HEK293T (cell line): ENCODE results near the gene DMXL1.

Experiments used
- CTCF ChIA-PET: fragments of 350-600 bp; formaldehyde crosslinking; extraction: SDS; loops from one replicate; lab custom pipeline; 2021; ENCODE audit warnings: antibody characterized with exemption, inconsistent platforms; lab: Yijun Ruan, JAX
- POLR2A ChIA-PET: fragments of 350-600 bp; formaldehyde crosslinking; extraction: SDS; loops from one replicate; lab custom pipeline; 2020; ENCODE audit warnings: antibody characterized with exemption, inconsistent platforms; lab: Yijun Ruan, JAX
- DNase-seq: peaks from one replicate; pipeline ENCODE4 v3.0.0; 2012; ENCODE audit warnings: mixed read lengths; ENCODE audit errors: extremely low spot score
- ARNT ChIP-seq: fragments of 450-650 bp; IDR thresholded peaks from 2 replicates; pipeline ENCODE4 v1.6.1; 2017; ENCODE audit warnings: mild to moderate bottlenecking
- BHLHE40 ChIP-seq: fragments of 450-650 bp; IDR thresholded peaks from 2 replicates; pipeline ENCODE4 v1.6.1; 2016; ENCODE audit warnings: mild to moderate bottlenecking, moderate library complexity, borderline replicate concordance
- CTBP1 ChIP-seq: fragments of 450-650 bp; IDR thresholded peaks from 2 replicates; pipeline ENCODE4 v1.6.1; 2016; ENCODE audit warnings: borderline replicate concordance
- ELF4 ChIP-seq: fragments of 450-650 bp; IDR thresholded peaks from 2 replicates; pipeline ENCODE4 v1.6.1; 2017; ENCODE audit warnings: antibody characterized with exemption
- FOXA1 ChIP-seq: fragments of 450-650 bp; IDR thresholded peaks from 2 replicates; pipeline ENCODE4 v1.6.1; 2016; ENCODE audit warnings: mild to moderate bottlenecking
- FOXK2 ChIP-seq: fragments of 450-650 bp; IDR thresholded peaks from 2 replicates; pipeline ENCODE4 v1.6.1; 2016; ENCODE audit warnings: mild to moderate bottlenecking
- FOXM1 ChIP-seq: fragments of 450-650 bp; IDR thresholded peaks from 2 replicates; pipeline ENCODE4 v1.6.1; 2017; ENCODE audit warnings: mild to moderate bottlenecking, borderline replicate concordance
- HDGF ChIP-seq: fragments of 450-650 bp; IDR thresholded peaks from 2 replicates; pipeline ENCODE4 v1.6.1; 2017; ENCODE audit warnings: antibody characterized with exemption, borderline replicate concordance
- L3MBTL2 ChIP-seq: fragments of 450-650 bp; conservative IDR thresholded peaks from 2 replicates; pipeline ENCODE4 v1.6.1; 2016; ENCODE audit warnings: mild to moderate bottlenecking
- LEF1 ChIP-seq: fragments of 450-650 bp; IDR thresholded peaks from 2 replicates; pipeline ENCODE4 v1.6.1; 2017; ENCODE audit warnings: mild to moderate bottlenecking, borderline replicate concordance
- NFRKB ChIP-seq: fragments of 450-650 bp; IDR thresholded peaks from 2 replicates; pipeline ENCODE4 v1.6.1; 2016; ENCODE audit warnings: mild to moderate bottlenecking, moderate library complexity
- SP1 ChIP-seq: fragments of 450-650 bp; IDR thresholded peaks from 2 replicates; pipeline ENCODE4 v1.6.1; 2017
- SUZ12 ChIP-seq: fragments of 450-650 bp; IDR thresholded peaks from 2 replicates; pipeline ENCODE4 v1.6.1; 2016; ENCODE audit warnings: mild to moderate bottlenecking
- TARDBP ChIP-seq: fragments of 450-650 bp; IDR thresholded peaks from 2 replicates; pipeline ENCODE4 v1.6.1; 2016
- ZNF384 ChIP-seq: fragments of 450-650 bp; IDR thresholded peaks from 2 replicates; pipeline ENCODE4 v1.6.1; 2016
- TF ChIP-seq, protein P1 (sequence below): fragments of 450-650 bp; IDR thresholded peaks from 2 replicates; pipeline ENCODE4 v1.6.1; 2016

Gene DMXL1

DNA sequence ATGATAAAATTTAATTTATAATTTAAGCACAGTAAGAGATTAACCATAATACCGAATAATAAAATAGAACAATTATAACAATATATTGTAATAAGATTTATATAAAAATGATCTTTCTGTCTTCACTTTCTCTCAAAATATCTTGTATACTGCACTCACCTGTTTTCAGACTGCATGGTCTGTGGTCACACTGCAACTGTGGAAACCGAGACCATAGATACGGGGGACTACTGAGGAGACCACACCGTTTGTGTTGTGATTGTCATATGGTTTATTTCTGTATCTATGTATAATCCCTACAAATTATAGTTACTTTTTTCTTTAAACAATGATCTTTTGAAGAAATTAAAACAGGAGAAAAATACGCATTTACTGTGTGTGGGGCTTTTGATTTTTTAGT is 206.1 kb downstream of the DMXL1 start:
- no peak for DNase-seq
- ChIA-PET CTCF (no interaction called here), POLR2A (no interaction called here)
- TF ChIP-seq FOXK2: no peak
- TF ChIP-seq FOXA1: no peak
- TF ChIP-seq ARNT: no peak
- no peak for TF ChIP-seq FOXM1
- no peak for TF ChIP-seq BHLHE40
- TF ChIP-seq NFRKB: no peak
- no peak for TF ChIP-seq L3MBTL2
- no peak for TF ChIP-seq ZNF384
- no peak for TF ChIP-seq HDGF
- no peak for TF ChIP-seq ELF4
- TF ChIP-seq TARDBP: no peak
- TF ChIP-seq LEF1: no peak
- TF ChIP-seq CTBP1: no peak
- TF ChIP-seq, protein P1, sequence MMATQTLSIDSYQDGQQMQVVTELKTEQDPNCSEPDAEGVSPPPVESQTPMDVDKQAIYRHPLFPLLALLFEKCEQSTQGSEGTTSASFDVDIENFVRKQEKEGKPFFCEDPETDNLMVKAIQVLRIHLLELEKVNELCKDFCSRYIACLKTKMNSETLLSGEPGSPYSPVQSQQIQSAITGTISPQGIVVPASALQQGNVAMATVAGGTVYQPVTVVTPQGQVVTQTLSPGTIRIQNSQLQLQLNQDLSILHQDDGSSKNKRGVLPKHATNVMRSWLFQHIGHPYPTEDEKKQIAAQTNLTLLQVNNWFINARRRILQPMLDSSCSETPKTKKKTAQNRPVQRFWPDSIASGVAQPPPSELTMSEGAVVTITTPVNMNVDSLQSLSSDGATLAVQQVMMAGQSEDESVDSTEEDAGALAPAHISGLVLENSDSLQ: no peak
- no peak for TF ChIP-seq SUZ12
- TF ChIP-seq SP1: no peak

DNA sequence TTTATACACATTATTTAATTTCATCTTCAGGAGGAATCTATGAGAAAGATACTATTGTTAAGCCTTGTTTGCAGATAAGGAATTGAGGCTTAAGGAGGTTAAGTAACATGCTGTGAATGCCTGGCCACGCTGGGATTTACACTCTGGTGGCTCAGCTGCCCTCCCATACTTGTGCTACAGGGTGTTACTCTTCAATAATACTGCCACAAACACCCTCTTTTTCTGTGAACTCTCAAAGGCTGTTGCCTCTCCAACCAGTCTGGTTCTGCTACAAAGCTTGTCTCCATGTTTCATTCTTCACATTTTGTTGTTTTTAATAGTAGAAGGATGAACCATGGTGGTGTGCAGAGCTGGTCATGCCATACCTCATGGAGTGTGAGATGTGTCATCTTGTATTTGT is 208.2 kb downstream of the DMXL1 start:
- ChIA-PET POLR2A (no interaction called here), CTCF (no interaction called here)
- TF ChIP-seq SP1 (no peak), CTBP1 (no peak), BHLHE40 (no peak), FOXA1 (no peak), ARNT (no peak), L3MBTL2 (no peak), NFRKB (no peak), LEF1 (no peak), HDGF (no peak), FOXM1 (no peak), FOXK2 (no peak), TARDBP (no peak), ELF4 (no peak), SUZ12 (no peak)
- TF ChIP-seq, protein P1: no peak
- no peak for DNase-seq

DNA sequence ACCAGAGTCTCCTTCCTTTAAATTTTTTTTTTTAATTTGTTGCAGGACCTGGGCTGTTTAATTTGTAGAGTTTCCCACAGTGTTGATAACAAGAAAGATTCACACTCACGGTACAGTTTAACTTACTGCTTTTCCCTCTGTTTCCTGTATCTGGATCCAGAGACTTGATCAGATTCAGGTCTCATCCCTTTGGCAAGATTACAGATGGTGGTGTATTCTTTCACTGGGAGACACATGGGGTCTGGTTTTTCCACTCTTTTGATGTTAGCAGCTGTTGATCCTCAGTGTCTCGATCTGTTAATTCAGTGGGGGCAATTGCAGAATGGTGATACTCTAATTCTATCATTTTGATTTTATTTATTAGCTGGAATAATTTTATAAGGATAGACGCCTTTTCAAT is 209.5 kb downstream of the DMXL1 start:
- POLR2A ChIA-PET: no interaction called here
- CTCF ChIA-PET: no interaction called here
- no peak for DNase-seq
- TF ChIP-seq HDGF: no peak
- no peak for TF ChIP-seq L3MBTL2
- TF ChIP-seq BHLHE40: no peak
- no peak for TF ChIP-seq FOXM1
- TF ChIP-seq LEF1: no peak
- no peak for TF ChIP-seq ARNT
- TF ChIP-seq, protein P1: no peak
- TF ChIP-seq SUZ12: no peak
- no peak for TF ChIP-seq NFRKB
- TF ChIP-seq FOXA1: no peak
- no peak for TF ChIP-seq ELF4

DNA sequence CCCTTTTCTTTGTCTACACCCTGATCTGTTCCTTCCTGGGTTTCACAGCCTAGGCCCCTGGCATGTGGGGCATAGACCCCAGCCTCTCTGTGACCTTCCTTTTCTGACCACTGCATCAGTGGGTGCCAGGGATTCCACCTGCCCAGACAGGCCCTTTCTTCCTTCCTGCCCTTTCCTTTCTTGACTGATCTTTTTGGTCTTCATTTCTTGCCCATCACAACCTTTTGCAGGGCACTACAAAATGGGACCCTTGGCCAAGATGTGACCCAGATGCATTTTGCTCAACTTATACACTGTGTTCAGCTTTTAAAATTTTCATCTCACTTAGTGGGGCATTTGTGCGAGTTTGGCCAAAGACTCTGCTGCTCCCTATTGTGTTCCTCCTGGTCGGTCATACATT is 211.7 kb downstream of the DMXL1 start:
- ChIA-PET CTCF (no interaction called here), POLR2A (no interaction called here)
- no peak for TF ChIP-seq NFRKB
- no peak for TF ChIP-seq ELF4
- no peak for TF ChIP-seq FOXA1
- DNase-seq: no peak

DNA sequence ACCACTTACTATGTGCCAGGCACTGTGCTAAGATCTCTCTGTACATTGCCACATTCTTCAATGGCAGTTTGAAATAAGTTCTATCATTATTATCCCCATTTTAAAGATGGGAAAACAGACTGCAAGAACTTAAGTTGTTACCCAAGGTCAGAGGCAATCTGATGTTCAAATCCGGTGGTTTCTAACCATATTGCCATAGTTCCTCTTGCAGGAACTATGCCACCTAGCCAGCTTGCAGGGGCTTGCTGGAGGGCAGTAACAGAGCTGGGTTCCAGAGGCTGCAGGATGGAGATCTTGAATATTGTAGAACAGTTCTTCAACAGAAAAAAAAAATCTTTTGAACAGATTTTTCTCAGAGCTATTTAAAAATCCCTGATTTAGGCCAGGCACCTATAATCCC is 213.1 kb downstream of the DMXL1 start:
- POLR2A ChIA-PET: interaction anchor here (1.2 kb wide), 1 partner anchor 16 kb away, joined by 4 read pairs; no protein-coding TSS in a partner anchor
- no peak for DNase-seq
- TF ChIP-seq L3MBTL2 (no peak), ARNT (no peak), FOXA1 (no peak), LEF1 (no peak), SP1 (no peak)
- CTCF ChIA-PET: interaction anchor here (0.6 kb wide), 1 partner anchor 12 kb away, joined by 3 read pairs; no protein-coding TSS in a partner anchor

DNA sequence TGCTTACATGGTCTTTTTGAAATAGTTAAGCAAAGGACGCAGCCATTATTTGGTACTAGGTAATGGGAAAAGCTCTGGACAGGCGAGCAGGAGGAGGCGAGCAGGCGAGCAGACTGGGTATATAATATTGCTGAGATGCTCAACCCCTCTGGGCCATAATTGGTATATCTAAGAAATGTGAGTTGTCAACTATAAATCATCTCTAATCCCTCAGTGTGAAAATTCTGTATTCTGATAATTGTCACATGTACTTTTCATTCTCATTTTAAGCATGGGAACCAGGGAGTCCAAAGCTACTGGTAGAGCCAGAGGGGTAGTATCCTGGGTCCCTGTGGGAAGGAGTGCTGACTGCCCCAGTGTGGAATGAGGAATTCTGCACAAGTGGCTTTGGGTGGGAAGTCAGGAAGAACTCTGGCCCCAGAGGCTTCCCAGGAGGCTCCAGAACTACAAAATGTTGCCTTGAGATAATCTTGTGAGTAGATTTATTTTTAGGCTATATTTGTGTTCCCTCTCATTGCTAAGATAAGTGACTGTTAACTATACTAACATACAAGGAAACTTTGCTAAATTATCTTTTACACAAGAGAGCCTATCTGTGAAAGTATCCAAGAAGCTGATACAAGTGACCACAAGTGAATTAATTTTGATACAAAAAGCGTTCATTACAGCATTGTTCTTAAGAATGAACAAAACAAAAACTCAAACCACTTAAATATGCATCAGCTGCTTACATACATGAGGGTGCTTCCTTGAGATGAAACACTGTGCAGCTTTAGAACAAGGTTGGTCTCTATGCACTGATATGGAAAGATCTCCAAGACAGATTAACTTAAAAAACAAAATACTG is 214.4 kb downstream of the DMXL1 start:
- no peak for TF ChIP-seq LEF1
- no peak for TF ChIP-seq ZNF384
- TF ChIP-seq FOXM1: no peak
- TF ChIP-seq SP1: no peak
- TF ChIP-seq, protein P1: no peak
- no peak for TF ChIP-seq FOXK2
- TF ChIP-seq TARDBP: no peak
- no peak for TF ChIP-seq ARNT
- TF ChIP-seq HDGF: no peak
- TF ChIP-seq NFRKB: no peak
- TF ChIP-seq ELF4: no peak
- TF ChIP-seq CTBP1: no peak
- no peak for TF ChIP-seq BHLHE40
- POLR2A ChIA-PET: no interaction called here
- no peak for DNase-seq
- CTCF ChIA-PET: no interaction called here
